CD4-positive, alpha-beta T cell (primary cell): Measurements from ENCODE around the gene MTRF1L. TPM values are rescaled to one million over a fixed set of nuclear protein-coding genes. Genes with fewer than 3 reads are reported as not detected.

Source experiments
- ATAC-seq: fragments of 200-7000 bp; cut with Tn5 transposase; one replicate; pipeline ENCODE4 v1.10.0; 2022; ENCODE audit warnings: mild to moderate bottlenecking; ENCODE audit not compliant: poor library complexity
- CTCF ChIA-PET: fragments of 350-600 bp; sonication (Branson Sonifier 250); formaldehyde crosslinking; loops from one replicate; lab custom pipeline; 2021; ENCODE audit warnings: antibody characterized with exemption, inconsistent platforms; lab: Charles Lee
- POLR2A ChIA-PET: fragments of 350-600 bp; sonication (Branson Sonifier 250); formaldehyde crosslinking; loops from one replicate; lab custom pipeline; 2021; ENCODE audit warnings: antibody characterized with exemption, inconsistent platforms; lab: Charles Lee
- DNase-seq, 14 experiments: peaks; one replicate each; pipeline ENCODE4 v3.0.0-alpha.2; 2013 to 2020; ENCODE audit warnings: mixed read lengths in 2 of 14
- H3K27ac ChIP-seq, 2 donors: one replicate each; pipeline versions ENCODE4 v1.5.1 to v1.7.0; 2013; ENCODE audit warnings: low read length in 2 of 2, low read depth in 1 of 2, mild to moderate bottlenecking in 1 of 2
- H3K27me3 ChIP-seq, 2 experiments: 1 replicate in 1 of 2; 2 replicates in 1 of 2; pipeline versions ENCODE4 v1.6.1 to v1.7.0; 2013; ENCODE audit warnings: low read length in 2 of 2, control low read depth in 1 of 2, mild to moderate bottlenecking in 1 of 2, moderate library complexity in 1 of 2; ENCODE audit not compliant: insufficient read depth in 2 of 2, control insufficient read depth in 1 of 2
- H3K36me3 ChIP-seq: one replicate; pipeline ENCODE4 v1.6.1; 2013; ENCODE audit warnings: low read length, control low read depth; ENCODE audit not compliant: insufficient read depth
- H3K4me1 ChIP-seq: one replicate; pipeline ENCODE4 v1.6.1; 2013; ENCODE audit warnings: low read length, control low read depth; ENCODE audit not compliant: insufficient read depth
- H3K4me3 ChIP-seq: one replicate; pipeline ENCODE4 v1.5.1; 2013; ENCODE audit warnings: mild to moderate bottlenecking, low read length, moderate library complexity
- H3K9me3 ChIP-seq, 2 experiments: 1 replicate in 1 of 2; 2 replicates in 1 of 2; pipeline versions ENCODE4 v1.6.1 to v1.7.0; 2013; ENCODE audit warnings: low read length in 2 of 2, mild to moderate bottlenecking in 2 of 2, control low read depth in 1 of 2, moderate library complexity in 1 of 2; ENCODE audit not compliant: control insufficient read depth in 1 of 2, insufficient read depth in 1 of 2
- H3K27ac Mint-ChIP-seq: one replicate; pipeline ENCODE4 v1.8.0; 2020; ENCODE audit warnings: mixed read lengths
- H3K27me3 Mint-ChIP-seq: one replicate; pipeline ENCODE4 v1.8.0; 2021; ENCODE audit warnings: mixed read lengths
- H3K36me3 Mint-ChIP-seq: one replicate; pipeline ENCODE4 v1.8.0; 2021; ENCODE audit warnings: low read depth, mixed read lengths
- H3K4me1 Mint-ChIP-seq: one replicate; pipeline ENCODE4 v1.8.0; 2021; ENCODE audit warnings: low read depth, mixed read lengths
- H3K4me3 Mint-ChIP-seq: one replicate; pipeline ENCODE4 v1.8.0; 2020; ENCODE audit warnings: mild to moderate bottlenecking, mixed read lengths
- H3K9me3 Mint-ChIP-seq: one replicate; pipeline ENCODE4 v1.8.0; 2020; ENCODE audit warnings: mixed read lengths
- intact Hi-C, 2 experiments: fragments of 100-400 bp; cut with DNase I in 1 of 2; cut with micrococcal nuclease in 1 of 2; formaldehyde crosslinking; loops; one replicate each; pipeline versions ENCODE4 v1.15.1 to v1.9.0; 2023 to 2025; cut with DNase I, micrococcal nuclease
- total RNA-seq, 174 experiments: library from RNA in 2 of 174; stranded (reverse) in 2 of 174; gene quantifications; one replicate each; pipeline ENCODE4 v1.2.3 and lab custom pipeline; 2021 to 2026
- TF ChIP-seq, protein P1 (sequence below): fragments of 200-600 bp; IDR thresholded peaks from one replicate; pipeline ENCODE4 v1.8.0; 2022; ENCODE audit warnings: antibody characterized with exemption, mild to moderate bottlenecking

MTRF1L gene
- total RNA-seq, 2 experiments from 2014 or later = 9.3 to 11.2 TPM

- CTCF ChIA-PET = no interaction called here
- Mint-ChIP-seq H3K9me3 (no peaks in the 10 kb centered on the region), H3K36me3 (peaks cover 17% of the 10 kb centered on the region), H3K4me3 (peak overlapping the region; percentile 99), H3K27me3 (no peaks in the 10 kb centered on the region), H3K27ac (peak overlapping the region; percentile 98), H3K4me1 (peaks cover 52% of the 10 kb centered on the region)
- ATAC-seq = peak; percentile 53
- DNase-seq = peak in 13 of 14 experiments; percentile 61 to 97 (median 92)
- Histone ChIP-seq H3K4me3 (peak overlapping the region; percentile 97), H3K4me1 (peaks cover 30% of the 10 kb centered on the region), H3K27me3 (no peaks in the 10 kb centered on the region), H3K36me3 (no peaks in the 10 kb centered on the region), H3K27ac (peak overlapping the region; percentile 81 to 93), H3K9me3 (no peaks in the 10 kb centered on the region)
- POLR2A ChIA-PET = interaction anchor here (0.7 to 1.7 kb wide), 6 partner anchors 13 to 1795 kb away, joined by 3 to 6 read pairs (median 4); partner anchors contain the start of gene MTRF1L
- TF ChIP-seq, protein P1, sequence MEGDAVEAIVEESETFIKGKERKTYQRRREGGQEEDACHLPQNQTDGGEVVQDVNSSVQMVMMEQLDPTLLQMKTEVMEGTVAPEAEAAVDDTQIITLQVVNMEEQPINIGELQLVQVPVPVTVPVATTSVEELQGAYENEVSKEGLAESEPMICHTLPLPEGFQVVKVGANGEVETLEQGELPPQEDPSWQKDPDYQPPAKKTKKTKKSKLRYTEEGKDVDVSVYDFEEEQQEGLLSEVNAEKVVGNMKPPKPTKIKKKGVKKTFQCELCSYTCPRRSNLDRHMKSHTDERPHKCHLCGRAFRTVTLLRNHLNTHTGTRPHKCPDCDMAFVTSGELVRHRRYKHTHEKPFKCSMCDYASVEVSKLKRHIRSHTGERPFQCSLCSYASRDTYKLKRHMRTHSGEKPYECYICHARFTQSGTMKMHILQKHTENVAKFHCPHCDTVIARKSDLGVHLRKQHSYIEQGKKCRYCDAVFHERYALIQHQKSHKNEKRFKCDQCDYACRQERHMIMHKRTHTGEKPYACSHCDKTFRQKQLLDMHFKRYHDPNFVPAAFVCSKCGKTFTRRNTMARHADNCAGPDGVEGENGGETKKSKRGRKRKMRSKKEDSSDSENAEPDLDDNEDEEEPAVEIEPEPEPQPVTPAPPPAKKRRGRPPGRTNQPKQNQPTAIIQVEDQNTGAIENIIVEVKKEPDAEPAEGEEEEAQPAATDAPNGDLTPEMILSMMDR = no peak
- intact Hi-C loops = loop anchor here (2.0 to 10.0 kb wide), 3 partner anchors 19 to 1599 kb away; partner anchors contain the start of gene MTRF1L (in 2 of the 2)
Measured at GRCh38 chr6:152983637-152984512, 18.6 kb downstream of the MTRF1L start.

DNA sequence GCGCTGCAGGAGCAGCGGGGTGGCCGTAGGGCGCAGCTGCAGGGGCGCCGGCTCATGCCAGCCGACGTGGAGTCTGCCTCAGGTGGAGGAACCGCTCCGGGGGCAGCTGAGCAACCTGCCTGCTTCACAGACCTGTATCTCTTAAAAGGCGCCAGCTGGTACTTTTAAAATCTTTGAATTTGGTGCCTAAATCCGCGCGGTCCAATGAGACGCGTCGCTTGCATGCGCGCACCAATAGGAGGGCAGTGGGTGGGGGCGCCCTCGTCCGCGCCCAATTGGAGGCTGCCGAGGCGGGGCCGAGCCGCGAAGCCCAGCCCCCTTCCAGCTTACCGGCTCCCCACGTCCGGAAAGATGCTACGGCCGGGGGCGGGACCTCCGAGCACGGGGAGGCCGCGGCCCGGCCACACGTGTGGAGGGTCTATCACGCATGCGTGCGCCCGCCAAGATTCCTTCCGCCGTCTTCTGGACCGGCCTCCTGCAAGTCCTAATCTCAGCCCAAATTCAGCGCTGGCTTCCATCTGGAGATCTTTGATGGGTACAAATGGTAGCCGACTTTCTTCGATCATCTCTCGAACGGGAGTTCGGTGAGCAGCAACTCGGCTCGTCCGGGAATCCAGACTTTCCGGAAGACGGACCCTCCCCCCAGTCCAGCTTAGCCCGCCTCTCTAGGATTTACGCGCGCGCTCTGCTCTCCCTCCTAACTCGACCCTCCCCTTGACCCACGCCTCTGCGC is 19.4 kb downstream of the MTRF1L start, which contains the start of gene FBXO5:
Gene FBXO5, minus strand, starts transcription at position 138 of the 733 bp plus-strand sequence. Its CDS starts 82 bp downstream, at position 56.
- peak; percentile 93 for ATAC-seq
- TF ChIP-seq, protein P1 = no peak
- Histone ChIP-seq H3K9me3 (no peaks in the 10 kb centered on the region), H3K27me3 (no peaks in the 10 kb centered on the region), H3K27ac (peak within 1 kb of the TSS; percentile 81 to 93), H3K4me3 (peak within 1 kb of the TSS; percentile 97), H3K4me1 (peaks cover 34% of the 10 kb centered on the region), H3K36me3 (no peaks in the 10 kb centered on the region)
- H3K9me3 Mint-ChIP-seq = no peaks in the 10 kb centered on the region
- H3K4me3 Mint-ChIP-seq = peak within 1 kb of the TSS; percentile 99
- ChIA-PET CTCF (no interaction called here), POLR2A (interaction anchor here (0.7 to 1.7 kb wide), 6 partner anchors 13 to 1796 kb away, joined by 3 to 6 read pairs (median 4); partner anchors contain the start of gene MTRF1L)
- peaks cover 52% of the 10 kb centered on the region for H3K4me1 Mint-ChIP-seq
- H3K36me3 Mint-ChIP-seq = peaks cover 17% of the 10 kb centered on the region
- peak; percentile 93 to 99 (median 96) for DNase-seq
- peak within 1 kb of the TSS; percentile 98 for H3K27ac Mint-ChIP-seq
- H3K27me3 Mint-ChIP-seq = no peaks in the 10 kb centered on the region
- intact Hi-C loops = loop anchor here (2.0 to 10.0 kb wide), 3 partner anchors 20 to 1598 kb away; partner anchors contain the start of gene MTRF1L (in 1 of the 2)
